GM12878 (cell line): ENCODE measurements around the gene GPATCH2L. TPM values are rescaled to one million over a fixed set of nuclear protein-coding genes. Genes with fewer than 3 reads are reported as not detected.

ENCODE experiments used
- ATAC-seq: fragments of 200-7000 bp; cut with Tn5 transposase; 3 replicates; pipeline ENCODE4 v1.9.1; 2020; ENCODE audit warnings: mild to moderate bottlenecking, moderate library complexity
- BruUV-seq: library from RNA; stranded (reverse); fragments of 400-500 nt; replicated peaks from 2 replicates; lab custom pipeline; 2021; lab: Mats Ljungman, UMichigan
- CTCF ChIA-PET: fragments of 300-600 bp; sonication (Branson Sonifier 250); formaldehyde crosslinking; extraction: SDS; loops from one replicate; lab custom pipeline; 2021; ENCODE audit warnings: inconsistent platforms; lab: Yijun Ruan, JAX
- POLR2A ChIA-PET: fragments of 350-600 bp; formaldehyde crosslinking; extraction: SDS; loops from one replicate; lab custom pipeline; 2021; ENCODE audit warnings: inconsistent platforms; lab: Charles Lee
- RAD21 ChIA-PET: fragments of 300-600 bp; sonication (Branson Sonifier 250); formaldehyde crosslinking; loops from one replicate; lab custom pipeline; 2023; ENCODE audit warnings: antibody characterized with exemption; ENCODE audit not compliant: unreplicated experiment; lab: Charles Lee
- SMC1A ChIA-PET: fragments of 300-600 bp; sonication (Branson Sonifier 250); formaldehyde crosslinking; loops from one replicate; lab custom pipeline; 2023; ENCODE audit not compliant: unreplicated experiment, uncharacterized antibody; lab: Charles Lee
- DNase-seq: peaks from one replicate; pipeline ENCODE4 v3.0.0-alpha.2; 2011; ENCODE audit warnings: low read depth, low spot score
- FAIRE-seq: peaks from 3 replicates; lab custom pipeline; 2011; peaks lifted over from hg19 to GRCh38; lab: Jason Lieb, UNC
- H2AFZ ChIP-seq: 2 replicates; pipeline ENCODE4 v1.6.0; 2011; ENCODE audit warnings: low read depth, low read length, control low read depth; ENCODE audit not compliant: control insufficient read depth
- H3K27ac ChIP-seq: 2 replicates; pipeline ENCODE4 v1.5.1; 2011; ENCODE audit warnings: control low read depth; ENCODE audit not compliant: control insufficient read depth, insufficient read depth
- H3K27me3 ChIP-seq, 2 experiments: replicated peaks in 1 of 2; 2 replicates each; pipeline versions ENCODE4 v1.6.0 to v1.6.1; 2011; ENCODE audit warnings: low read length in 1 of 2; ENCODE audit not compliant: control insufficient read depth in 2 of 2, insufficient read depth in 2 of 2
- H3K36me3 ChIP-seq, 2 experiments: 2 replicates each; pipeline ENCODE4 v1.5.1; 2011; ENCODE audit warnings: low read length in 1 of 2; ENCODE audit not compliant: control insufficient read depth in 2 of 2, insufficient read depth in 2 of 2
- H3K4me1 ChIP-seq: 2 replicates; pipeline ENCODE4 v1.6.1; 2011; ENCODE audit warnings: mild to moderate bottlenecking, low read length, moderate library complexity, mixed read lengths; ENCODE audit not compliant: control insufficient read depth, insufficient read depth
- H3K4me2 ChIP-seq: 2 replicates; pipeline ENCODE4 v1.6.0; 2011; ENCODE audit warnings: control low read depth; ENCODE audit not compliant: control insufficient read depth, insufficient read depth
- H3K4me3 ChIP-seq: fragments of 200-600 bp; sonication (generic); 2 replicates; pipeline ENCODE4 v1.5.1; 2016
- H3K79me2 ChIP-seq: 2 replicates; pipeline ENCODE4 v1.6.0; 2011; ENCODE audit warnings: low read length; ENCODE audit not compliant: control insufficient read depth, insufficient read depth
- H3K9ac ChIP-seq: 2 replicates; pipeline ENCODE4 v1.8.0; 2011; ENCODE audit warnings: low read length, control low read depth, mixed read lengths; ENCODE audit not compliant: control insufficient read depth, insufficient read depth
- H3K9me3 ChIP-seq: replicated peaks from 3 replicates; pipeline ENCODE4 v1.5.1; 2011; ENCODE audit warnings: mild to moderate bottlenecking, low read length; ENCODE audit not compliant: control insufficient read depth, insufficient read depth
- H4K20me1 ChIP-seq: 2 replicates; pipeline ENCODE4 v1.6.0; 2011; ENCODE audit not compliant: control insufficient read depth, insufficient read depth
- BCL3 ChIP-seq: IDR thresholded peaks from 2 replicates; pipeline ENCODE4 v1.6.1; 2011; ENCODE audit warnings: borderline replicate concordance, low read depth, mild to moderate bottlenecking, moderate library complexity, low read length; ENCODE audit not compliant: insufficient read depth, poor library complexity, severe bottlenecking
- CBX3 ChIP-seq: fragments of 200-600 bp; sonication (generic); IDR thresholded peaks from 2 replicates; pipeline ENCODE4 v1.6.1; 2016; ENCODE audit warnings: low read depth, borderline replicate concordance
- CBX5 ChIP-seq: sonication (generic); IDR thresholded peaks from 2 replicates; pipeline ENCODE4 v1.6.1; 2016; ENCODE audit warnings: low read depth, moderate library complexity, mild to moderate bottlenecking, inconsistent platforms
- JUND ChIP-seq: IDR thresholded peaks from 2 replicates; pipeline ENCODE4 v1.6.1; 2012; ENCODE audit warnings: low read depth, mild to moderate bottlenecking, low read length, improper control_type of control experiment, moderate library complexity
- KDM1A ChIP-seq: fragments of 200-600 bp; sonication (generic); IDR thresholded peaks from 2 replicates; pipeline ENCODE4 v1.6.1; 2016; ENCODE audit warnings: borderline replicate concordance
- MTA2 ChIP-seq: fragments of 450-650 bp; IDR thresholded peaks from 2 replicates; pipeline ENCODE4 v1.6.1; 2016; ENCODE audit warnings: low read depth, mild to moderate bottlenecking, moderate library complexity
- RELB ChIP-seq: fragments of 450-650 bp; IDR thresholded peaks from 2 replicates; pipeline ENCODE4 v1.6.1; 2017; ENCODE audit warnings: low read depth, mild to moderate bottlenecking, moderate library complexity
- SMARCA5 ChIP-seq: fragments of 450-650 bp; IDR thresholded peaks from 2 replicates; pipeline ENCODE4 v1.6.1; 2017; ENCODE audit warnings: mild to moderate bottlenecking
- TCF3 ChIP-seq: IDR thresholded peaks from 2 replicates; pipeline ENCODE4 v1.6.1; 2012; ENCODE audit warnings: low read depth, mild to moderate bottlenecking, low read length, borderline replicate concordance; ENCODE audit not compliant: insufficient read depth
- ZBED1 ChIP-seq: IDR thresholded peaks from 2 replicates; pipeline ENCODE4 v1.6.1; 2016; ENCODE audit warnings: borderline replicate concordance
- WGBS: methylation state at CpG from one replicate; pipeline ENCODE4 v1.1.6; 2016; ENCODE audit warnings: low lambda C conversion rate; ENCODE audit not compliant: insufficient replicate concordance, insufficient coverage; ENCODE audit errors: missing lambda C conversion rate; 5-methylcytosine and 5-hydroxymethylcytosine counted together
- in situ Hi-C: fragments of 300-500 bp; cut with MboI; formaldehyde crosslinking; loops from 9 replicates; pipeline ENCODE4 v1.14.3; 2018; ENCODE audit warnings: mixed read lengths
- intact Hi-C: fragments of 100-400 bp; cut with micrococcal nuclease; formaldehyde crosslinking; loops from one replicate; pipeline ENCODE4 v1.14.2; 2022; ENCODE audit not compliant: unreplicated experiment
- polyA plus RNA-seq, 11 experiments: library from polyadenylated mRNA; depleted of rRNA in 4 of 11; unstranded in 6 of 11; stranded (reverse) in 5 of 11; fragments of >200 nt; fragmentation: Nextera tagmentation in 4 of 11; fragmentation: Illumina TruSeq in 1 of 11; extraction: Ambion mirVana in 4 of 11; extraction: Trizol in 1 of 11; gene quantifications; 1 replicate in 1 of 11; 2 replicates in 10 of 11; pipeline versions ENCODE4 v1.2.1 to v1.2.3, GENCODE V29; 2011 to 2016; ENCODE audit warnings: inconsistent platforms in 2 of 11, missing spikeins in 2 of 11, low read depth in 1 of 11
- total RNA-seq, 4 experiments: library from RNA; depleted of rRNA in 3 of 4; stranded (reverse); fragments of >200 nt in 3 of 4; fragmentation: Illumina TruSeq in 1 of 4; extraction: Trizol in 1 of 4; gene quantifications; 2 replicates each; pipeline versions ENCODE4 v1.2.1 to v1.2.3, GENCODE V29; 2013 to 2021

GPATCH2L gene
- total and polyA plus RNA-seq, 10 of the 15 experiments (the other 5 are each of a cell fraction or from before 2014, with no cell fraction given) = 9.1 to 50.9 (median 24.4) TPM

- in situ Hi-C loops = no loop called here
Measured at GRCh38 chr14:76121089-76121748, 30.5 kb upstream of the GPATCH2L start.

More at GRCh38 chr14:76121089-76121748, 30.5 kb upstream of the GPATCH2L start:
- ChIA-PET RAD21 (interaction anchor here (0.6 to 1.3 kb wide), 2 partner anchors 31 to 37 kb away, joined by 3 read pairs; partner anchors contain the start of gene GPATCH2L), CTCF (interaction anchor here (0.6 to 2.0 kb wide), 4 partner anchors 60 to 321 kb away, joined by 3 to 5 read pairs (median 4); no protein-coding TSS in a partner anchor), SMC1A (interaction anchor here (1.4 to 1.8 kb wide), 4 partner anchors 62 to 85 kb away, joined by 3 to 6 read pairs (median 4); no protein-coding TSS in a partner anchor), POLR2A (no interaction called here)
- intact Hi-C loops = no loop called here
- no peaks in the 10 kb centered on the region for H4K20me1 ChIP-seq
- BruUV-seq = no TSS peak
- no peaks in the 10 kb centered on the region for H3K4me1 ChIP-seq
- DNase-seq (no peak), ATAC-seq (peak; percentile 74), FAIRE-seq (no peak)
- H3K4me2 ChIP-seq = no peak overlapping the region
- H3K9me3 ChIP-seq = no peaks in the 10 kb centered on the region
- 30% methylated on average over 4 of the region's 4 CpGs for WGBS
- TF ChIP-seq CBX5 = no peak
- peak; percentile 37; the same call in 1 of the 2 replicates for TF ChIP-seq MTA2
- TF ChIP-seq KDM1A = no peak
- TF ChIP-seq RELB = peak; percentile 26; the same call in 1 of the 2 replicates
- no peak for TF ChIP-seq TCF3
- TF ChIP-seq CBX3 = no peak
- no peak for TF ChIP-seq ZBED1
- TF ChIP-seq BCL3 = no peak
- no peak for TF ChIP-seq JUND
- TF ChIP-seq SMARCA5 = no peak
- no peaks in the 10 kb centered on the region for H3K36me3 ChIP-seq
- no peaks in the 10 kb centered on the region for H3K79me2 ChIP-seq
- no peak overlapping the region for H3K27ac ChIP-seq
- H3K4me3 ChIP-seq = no peak overlapping the region
- H3K27me3 ChIP-seq = no peaks in the 10 kb centered on the region
- no peak overlapping the region for H2AFZ ChIP-seq
- no peak overlapping the region for H3K9ac ChIP-seq
